ENCODE results near the gene C16orf96. TPM values are rescaled to one million over a fixed set of nuclear protein-coding genes. Genes with fewer than 3 reads are reported as not detected.

C16orf96 gene
- total and polyA plus RNA-seq, 2 of the 8 experiments (the other 6 are each of a cell fraction or from before 2014, with no cell fraction given) = 1.0 to 1.3 TPM

DNA sequence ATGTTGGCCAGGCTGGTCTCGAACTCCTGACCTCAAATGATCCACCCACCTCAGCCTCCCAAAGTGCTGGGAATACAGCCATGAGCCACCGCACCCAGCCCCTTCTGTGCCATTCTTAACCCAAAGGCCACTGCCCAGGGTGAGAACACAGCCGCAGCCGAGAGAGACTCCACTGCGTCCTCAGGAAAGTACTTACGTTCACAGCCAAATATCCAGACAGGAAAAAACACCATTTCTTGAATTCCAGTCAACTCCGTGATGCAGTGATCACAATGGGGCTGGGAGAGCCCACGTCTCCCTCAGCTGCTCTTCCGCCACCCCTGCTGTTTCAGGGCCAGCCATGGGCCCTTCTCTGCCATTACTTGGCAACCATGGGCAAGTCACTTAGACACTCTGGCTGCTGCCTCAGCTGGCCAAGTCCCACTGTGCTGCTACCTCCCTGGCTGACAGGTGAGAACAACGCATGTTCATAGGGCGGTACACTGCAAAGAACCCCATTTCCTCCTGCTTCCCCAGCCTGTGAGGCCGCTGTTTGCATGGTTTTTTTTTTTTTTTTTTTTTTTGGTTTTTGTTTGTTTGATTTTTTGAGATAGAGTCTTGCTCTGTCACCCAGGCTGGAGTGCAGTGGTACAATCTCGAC is 21.9 kb upstream of the C16orf96 start (continued):
- no peak for TF ChIP-seq POU5F1 (IDR thresholded peaks at IDR 0.05; ENCODE audit: low read depth, low read length)

Measured in H1 (cell line).